Measurements from ENCODE around the gene ELF1.

ELF1 gene

GRCh38 chr13:40969169-40969901 is 49.8 kb downstream of the ELF1 start:
- Mint-ChIP-seq H3K27me3 (no peaks in the 10 kb centered on the region), H3K36me3 (ENCODE audit: low read depth) (peaks cover 42% of the 10 kb centered on the region), H3K4me1 (ENCODE audit: low read depth) (peaks cover 96% of the 10 kb centered on the region), H3K27ac (peak overlapping the region; percentile 72), H3K9me3 (no peaks in the 10 kb centered on the region), H3K4me3 (peak overlapping the region; percentile 18)
- peak; percentile 36 for DNase-seq

- DNase-seq = no peak
Observed at GRCh38 chr13:40968416-40969000, 50.6 kb downstream of the ELF1 start.

GRCh38 chr13:40966298-40966697 is 52.8 kb downstream of the ELF1 start:
- H3K36me3 Mint-ChIP-seq (ENCODE audit: low read depth) = peaks cover 51% of the 10 kb centered on the region
- H3K4me3 Mint-ChIP-seq = no peak overlapping the region
- no peak overlapping the region for H3K27ac Mint-ChIP-seq
- no peak for DNase-seq
- no peaks in the 10 kb centered on the region for H3K27me3 Mint-ChIP-seq
- H3K9me3 Mint-ChIP-seq = no peaks in the 10 kb centered on the region
- H3K4me1 Mint-ChIP-seq (ENCODE audit: low read depth) = peaks cover 96% of the 10 kb centered on the region

More at GRCh38 chr13:40968416-40969000, 50.6 kb downstream of the ELF1 start:
- peaks cover 96% of the 10 kb centered on the region for H3K4me1 Mint-ChIP-seq (ENCODE audit: low read depth)
- H3K27me3 Mint-ChIP-seq = no peaks in the 10 kb centered on the region
- H3K4me3 Mint-ChIP-seq = no peak overlapping the region
- no peaks in the 10 kb centered on the region for H3K9me3 Mint-ChIP-seq
- peaks cover 47% of the 10 kb centered on the region for H3K36me3 Mint-ChIP-seq (ENCODE audit: low read depth)
- H3K27ac Mint-ChIP-seq = peak overlapping the region; percentile 72

- Mint-ChIP-seq H3K4me1 (ENCODE audit: low read depth) (peaks cover 84% of the 10 kb centered on the region), H3K36me3 (ENCODE audit: low read depth) (peaks cover 56% of the 10 kb centered on the region), H3K9me3 (no peaks in the 10 kb centered on the region), H3K27me3 (no peaks in the 10 kb centered on the region), H3K4me3 (no peak overlapping the region), H3K27ac (peak overlapping the region; percentile 38)
- no peak for DNase-seq
Observed at GRCh38 chr13:40963927-40964326, 55.2 kb downstream of the ELF1 start.

- H3K4me3 Mint-ChIP-seq = no peak overlapping the region
- H3K36me3 Mint-ChIP-seq (ENCODE audit: low read depth) = peaks cover 60% of the 10 kb centered on the region
- DNase-seq = no peak
- peaks cover 80% of the 10 kb centered on the region for H3K4me1 Mint-ChIP-seq (ENCODE audit: low read depth)
- peak overlapping the region; percentile 78 for H3K27ac Mint-ChIP-seq
- H3K27me3 Mint-ChIP-seq = no peaks in the 10 kb centered on the region
- H3K9me3 Mint-ChIP-seq = no peaks in the 10 kb centered on the region
Observed at GRCh38 chr13:40961826-40962225, 57.3 kb downstream of the ELF1 start.

- H3K36me3 Mint-ChIP-seq (ENCODE audit: low read depth) = peaks cover 65% of the 10 kb centered on the region
- H3K9me3 Mint-ChIP-seq = no peaks in the 10 kb centered on the region
- no peaks in the 10 kb centered on the region for H3K27me3 Mint-ChIP-seq
Observed at GRCh38 chr13:40961214-40961613, 57.9 kb downstream of the ELF1 start.

GRCh38 chr13:40960716-40961115 is 58.4 kb downstream of the ELF1 start:
- no peak for DNase-seq
- Mint-ChIP-seq H3K27me3 (no peaks in the 10 kb centered on the region), H3K4me3 (no peak overlapping the region), H3K4me1 (ENCODE audit: low read depth) (peaks cover 70% of the 10 kb centered on the region), H3K36me3 (ENCODE audit: low read depth) (peaks cover 67% of the 10 kb centered on the region), H3K9me3 (no peaks in the 10 kb centered on the region), H3K27ac (peak overlapping the region; percentile 81)

More at GRCh38 chr13:40961214-40961613, 57.9 kb downstream of the ELF1 start:
- Mint-ChIP-seq H3K27ac (peak overlapping the region; percentile 78), H3K4me1 (ENCODE audit: low read depth) (peaks cover 75% of the 10 kb centered on the region), H3K4me3 (no peak overlapping the region)
- DNase-seq = no peak

- Mint-ChIP-seq H3K27ac (peak overlapping the region; percentile 30), H3K27me3 (no peaks in the 10 kb centered on the region), H3K36me3 (ENCODE audit: low read depth) (peaks cover 63% of the 10 kb centered on the region), H3K4me1 (ENCODE audit: low read depth) (peaks cover 55% of the 10 kb centered on the region), H3K9me3 (no peaks in the 10 kb centered on the region), H3K4me3 (no peak overlapping the region)
- DNase-seq = no peak
Observed at GRCh38 chr13:40958655-40959054, 60.5 kb downstream of the ELF1 start.

GRCh38 chr13:40946485-40946884 is 72.6 kb downstream of the ELF1 start:
- peaks cover 41% of the 10 kb centered on the region for H3K4me1 Mint-ChIP-seq (ENCODE audit: low read depth)
- DNase-seq = no peak
- no peaks in the 10 kb centered on the region for H3K27me3 Mint-ChIP-seq
- H3K4me3 Mint-ChIP-seq = no peak overlapping the region
- H3K9me3 Mint-ChIP-seq = no peaks in the 10 kb centered on the region
- H3K36me3 Mint-ChIP-seq (ENCODE audit: low read depth) = peaks cover 92% of the 10 kb centered on the region
- H3K27ac Mint-ChIP-seq = peak overlapping the region; percentile 68

GRCh38 chr13:40943073-40943472 is 76.0 kb downstream of the ELF1 start:
- H3K36me3 Mint-ChIP-seq (ENCODE audit: low read depth) = peaks cover 97% of the 10 kb centered on the region
- H3K27me3 Mint-ChIP-seq = no peaks in the 10 kb centered on the region
- H3K4me1 Mint-ChIP-seq (ENCODE audit: low read depth) = peaks cover 40% of the 10 kb centered on the region
- H3K4me3 Mint-ChIP-seq = no peak overlapping the region
- peak overlapping the region; percentile 64 for H3K27ac Mint-ChIP-seq
- no peaks in the 10 kb centered on the region for H3K9me3 Mint-ChIP-seq
- DNase-seq = no peak

- H3K4me3 Mint-ChIP-seq = no peak overlapping the region
- H3K4me1 Mint-ChIP-seq (ENCODE audit: low read depth) = peaks cover 39% of the 10 kb centered on the region
- no peaks in the 10 kb centered on the region for H3K27me3 Mint-ChIP-seq
- no peaks in the 10 kb centered on the region for H3K9me3 Mint-ChIP-seq
- DNase-seq = no peak
- H3K36me3 Mint-ChIP-seq (ENCODE audit: low read depth) = peaks cover 94% of the 10 kb centered on the region
- H3K27ac Mint-ChIP-seq = peak overlapping the region; percentile 39
Observed at GRCh38 chr13:40941581-40941980, 77.5 kb downstream of the ELF1 start.

- no peak for DNase-seq
- Mint-ChIP-seq H3K36me3 (ENCODE audit: low read depth) (peaks cover 92% of the 10 kb centered on the region), H3K4me1 (ENCODE audit: low read depth) (peaks cover 39% of the 10 kb centered on the region), H3K4me3 (no peak overlapping the region), H3K9me3 (no peaks in the 10 kb centered on the region), H3K27ac (peak overlapping the region; percentile 85), H3K27me3 (no peaks in the 10 kb centered on the region)
Observed at GRCh38 chr13:40940841-40941240, 78.3 kb downstream of the ELF1 start.

- no peak for DNase-seq
- no peak overlapping the region for H3K4me3 Mint-ChIP-seq
- peak overlapping the region; percentile 86 for H3K27ac Mint-ChIP-seq
- H3K9me3 Mint-ChIP-seq = no peaks in the 10 kb centered on the region
- H3K27me3 Mint-ChIP-seq = no peaks in the 10 kb centered on the region
- H3K36me3 Mint-ChIP-seq (ENCODE audit: low read depth) = peaks cover 84% of the 10 kb centered on the region
- peaks cover 48% of the 10 kb centered on the region for H3K4me1 Mint-ChIP-seq (ENCODE audit: low read depth)
Observed at GRCh38 chr13:40933508-40934204, 85.5 kb downstream of the ELF1 start.

- Mint-ChIP-seq H3K4me1 (ENCODE audit: low read depth) (peaks cover 45% of the 10 kb centered on the region), H3K27me3 (no peaks in the 10 kb centered on the region), H3K4me3 (no peak overlapping the region), H3K27ac (peak overlapping the region; percentile 16), H3K9me3 (no peaks in the 10 kb centered on the region), H3K36me3 (ENCODE audit: low read depth) (peaks cover 84% of the 10 kb centered on the region)
- DNase-seq = no peak
Observed at GRCh38 chr13:40932252-40932651, 86.9 kb downstream of the ELF1 start.

GRCh38 chr13:40931719-40932118 is 87.4 kb downstream of the ELF1 start:
- no peak for DNase-seq
- H3K27ac Mint-ChIP-seq = peak overlapping the region; percentile 52
- peaks cover 81% of the 10 kb centered on the region for H3K36me3 Mint-ChIP-seq (ENCODE audit: low read depth)

More at GRCh38 chr13:40931719-40932118, 87.4 kb downstream of the ELF1 start:
- Mint-ChIP-seq H3K4me1 (ENCODE audit: low read depth) (peaks cover 42% of the 10 kb centered on the region), H3K27me3 (no peaks in the 10 kb centered on the region), H3K4me3 (no peak overlapping the region), H3K9me3 (no peaks in the 10 kb centered on the region)

Data from activated T-cell treated with anti-CD3 and anti-CD28 coated beads, Interleukin-2, amount 50 U/mL, for 24 hours (primary cell).